HCT116 (cell line): ENCODE measurements around the gene IRGQ. TPM values are rescaled to one million over a fixed set of nuclear protein-coding genes. Genes with fewer than 3 reads are reported as not detected.

Source experiments
- ATAC-seq: fragments of 200-7000 bp; cut with Tn5 transposase; 2 replicates; pipeline ENCODE4 v1.9.1; 2020; ENCODE audit warnings: mild to moderate bottlenecking, moderate library complexity
- BruUV-seq: library from RNA; stranded (reverse); fragments of 400-500 nt; replicated peaks from 2 replicates; lab custom pipeline; 2021; lab: Mats Ljungman, UMichigan
- CTCF ChIA-PET: fragments of 300-600 bp; sonication (Branson Sonifier 250); formaldehyde crosslinking; loops from one replicate; lab custom pipeline; 2021; ENCODE audit warnings: antibody characterized with exemption; lab: Charles Lee
- POLR2A ChIA-PET: fragments of 300-600, 350-600 bp; sonication (Branson Sonifier 250); formaldehyde crosslinking; loops from one replicate; lab custom pipeline; 2021; ENCODE audit warnings: antibody characterized with exemption; lab: Charles Lee
- RAD21 ChIA-PET, 2 experiments: fragments of 300-600 bp; sonication (Branson Sonifier 250); formaldehyde crosslinking; loops; one replicate each; lab custom pipeline; 2023; ENCODE audit warnings: low total read pairs in 2 of 2; ENCODE audit not compliant: uncharacterized antibody in 2 of 2, unreplicated experiment in 2 of 2, low non-redundant PET in 1 of 2; lab: Charles Lee
- DNase-seq: peaks from one replicate; pipeline ENCODE4 v3.0.0-alpha.2; 2010; ENCODE audit warnings: low read depth, low spot score
- H2AFZ ChIP-seq: fragments of 200-600 bp; shearing (Covaris generic), sonication (generic); 2 replicates; pipeline ENCODE4 v1.6.1; 2017; ENCODE audit warnings: low read depth, mixed run types, mixed read lengths, antibody characterized with exemption, low read length; ENCODE audit not compliant: poor library complexity, severe bottlenecking
- H3K27ac ChIP-seq: 2 replicates; pipeline ENCODE4 v1.5.1; 2012; ENCODE audit warnings: low read depth, low read length
- H3K27me3 ChIP-seq: fragments of 200-600 bp; sonication (generic); 2 replicates; pipeline ENCODE4 v1.6.1; 2016; ENCODE audit warnings: mixed run types, low read length, mixed read lengths; ENCODE audit not compliant: insufficient read depth
- H3K36me3 ChIP-seq, 2 experiments: fragments of 200-500 bp in 1 of 2; fragments of 200-600 bp in 1 of 2; sonication (Bioruptor generic) in 1 of 2; sonication (generic) in 1 of 2; 2 replicates each; pipeline versions ENCODE4 v1.5.1 to v1.6.1; 2014 to 2016; ENCODE audit warnings: low read length in 2 of 2, inconsistent platforms in 1 of 2, mixed read lengths in 1 of 2, mixed run types in 1 of 2; ENCODE audit not compliant: insufficient read depth in 2 of 2, control insufficient read depth in 1 of 2
- H3K4me1 ChIP-seq, 2 experiments: fragments of 200-600 bp in 1 of 2; sonication (generic) in 1 of 2; 2 replicates each; pipeline versions ENCODE4 v1.5.1 to v1.6.1; 2012 to 2017; ENCODE audit warnings: low read length in 2 of 2, inconsistent platforms in 1 of 2, mild to moderate bottlenecking in 1 of 2, mixed read lengths in 1 of 2, mixed run types in 1 of 2, moderate library complexity in 1 of 2; ENCODE audit not compliant: insufficient read depth in 2 of 2, control insufficient read depth in 1 of 2
- H3K4me2 ChIP-seq: fragments of 200-600 bp; sonication (generic); 2 replicates; pipeline ENCODE4 v1.6.1; 2017; ENCODE audit warnings: mixed run types, low read length, mixed read lengths
- H3K4me3 ChIP-seq, 2 experiments: fragments of 200-600 bp in 1 of 2; sonication (generic) in 1 of 2; replicated peaks in 1 of 2; 2 replicates each; pipeline ENCODE4 v1.5.1; 2011 to 2016; ENCODE audit warnings: low read length in 2 of 2, control low read depth in 1 of 2, low read depth in 1 of 2, mild to moderate bottlenecking in 1 of 2, mixed read lengths in 1 of 2, mixed run types in 1 of 2
- H3K79me2 ChIP-seq: fragments of 200-600 bp; sonication (generic); 2 replicates; pipeline ENCODE4 v1.6.1; 2017; ENCODE audit warnings: mild to moderate bottlenecking, mixed run types, low read length, moderate library complexity, mixed read lengths; ENCODE audit not compliant: insufficient read depth
- H3K9ac ChIP-seq: fragments of 200-600 bp; sonication (generic); 2 replicates; pipeline ENCODE4 v1.6.1; 2016; ENCODE audit warnings: low read length, mixed read lengths
- H3K9me2 ChIP-seq: fragments of 200-600 bp; sonication (generic), shearing (Covaris generic); 2 replicates; pipeline ENCODE4 v1.6.1; 2017; ENCODE audit warnings: mixed run types, mild to moderate bottlenecking, moderate library complexity; ENCODE audit not compliant: insufficient read depth
- H3K9me3 ChIP-seq, 2 experiments: fragments of 200-500 bp in 1 of 2; fragments of 200-600 bp in 1 of 2; sonication (Bioruptor generic) in 1 of 2; sonication (generic) in 1 of 2; 2 replicates each; pipeline ENCODE4 v1.6.1; 2014 to 2017; ENCODE audit warnings: low read length in 2 of 2, mixed read lengths in 2 of 2, inconsistent platforms in 1 of 2, low read depth in 1 of 2, mild to moderate bottlenecking in 1 of 2, mixed run types in 1 of 2, moderate library complexity in 1 of 2; ENCODE audit not compliant: control insufficient read depth in 1 of 2, insufficient read depth in 1 of 2
- H4K20me1 ChIP-seq: fragments of 200-600 bp; sonication (generic), shearing (Covaris generic); 2 replicates; pipeline ENCODE4 v1.6.1; 2017; ENCODE audit warnings: mixed run types, mild to moderate bottlenecking, moderate library complexity; ENCODE audit not compliant: insufficient read depth
- ATF3 ChIP-seq: IDR thresholded peaks from 2 replicates; pipeline ENCODE4 v1.6.1; 2012
- CBX3 ChIP-seq: IDR thresholded peaks from 2 replicates; pipeline ENCODE4 v1.6.1; 2012; ENCODE audit warnings: low read depth
- CEBPB ChIP-seq: IDR thresholded peaks from 2 replicates; pipeline ENCODE4 v1.6.1; 2012; ENCODE audit warnings: low read depth
- CTCF ChIP-seq, 3 experiments: fragments of 200-600 bp in 1 of 3; sonication (generic) in 1 of 3; IDR thresholded peaks in 2 of 3; conservative IDR thresholded peaks in 1 of 3; 2 replicates each; pipeline ENCODE4 v1.5.1; 2012 to 2017; ENCODE audit warnings: low read depth in 2 of 3, low read length in 2 of 3, antibody characterized with exemption in 1 of 3, borderline replicate concordance in 1 of 3, control low read depth in 1 of 3, mild to moderate bottlenecking in 1 of 3, mixed read lengths in 1 of 3, mixed run types in 1 of 3, moderate library complexity in 1 of 3; ENCODE audit not compliant: insufficient read depth in 1 of 3
- EGR1 ChIP-seq: IDR thresholded peaks from 2 replicates; pipeline ENCODE4 v1.6.1; 2012; ENCODE audit warnings: low read depth
- ELF1 ChIP-seq: IDR thresholded peaks from 2 replicates; pipeline ENCODE4 v1.6.1; 2012; ENCODE audit warnings: low read depth, borderline replicate concordance
- EZH2 ChIP-seq: fragments of 200-600 bp; sonication (generic); IDR thresholded peaks from 2 replicates; pipeline ENCODE4 v1.6.1; 2017; ENCODE audit warnings: antibody characterized with exemption, mixed run types
- EZH2phosphoT487 ChIP-seq: fragments of 200-600 bp; IDR thresholded peaks from 2 replicates; pipeline ENCODE4 v1.6.1; 2018; ENCODE audit warnings: antibody characterized with exemption, borderline replicate concordance
- FOSL1 ChIP-seq: IDR thresholded peaks from 2 replicates; pipeline ENCODE4 v1.6.1; 2012; ENCODE audit warnings: low read depth
- JUND ChIP-seq: IDR thresholded peaks from 2 replicates; pipeline ENCODE4 v1.6.1; 2012
- POLR2A ChIP-seq: IDR thresholded peaks from 2 replicates; pipeline ENCODE4 v1.7.0; 2011; ENCODE audit warnings: borderline replicate concordance; ENCODE audit not compliant: insufficient read depth, insufficient read length; ENCODE audit errors: extremely low read depth
- POLR2AphosphoS5 ChIP-seq: IDR thresholded peaks from 2 replicates; pipeline ENCODE4 v1.6.1; 2011; ENCODE audit warnings: mild to moderate bottlenecking, low read depth, low read length, moderate library complexity
- RAD21 ChIP-seq: IDR thresholded peaks from 2 replicates; pipeline ENCODE4 v1.6.1; 2012; ENCODE audit warnings: low read depth, mild to moderate bottlenecking
- SIN3A ChIP-seq: IDR thresholded peaks from 2 replicates; pipeline ENCODE4 v1.6.1; 2012; ENCODE audit warnings: low read depth
- SRF ChIP-seq: IDR thresholded peaks from 2 replicates; pipeline ENCODE4 v1.6.1; 2012; ENCODE audit warnings: low read depth
- ZBTB33 ChIP-seq: IDR thresholded peaks from 2 replicates; pipeline ENCODE4 v1.6.1; 2011; ENCODE audit warnings: mild to moderate bottlenecking, low read length, moderate library complexity; ENCODE audit not compliant: insufficient replicate concordance; ENCODE audit errors: extremely low read depth
- ZNF274 ChIP-seq: fragments of 200-500 bp; sonication (Bioruptor generic); IDR thresholded peaks from 2 replicates; pipeline ENCODE4 v1.6.1; 2014; ENCODE audit warnings: mild to moderate bottlenecking, low read depth, low read length, inconsistent platforms
- intact Hi-C: fragments of 100-400 bp; cut with micrococcal nuclease; formaldehyde crosslinking; loops from 2 replicates; pipeline ENCODE4 v1.10.0; 2022
- total RNA-seq: library from RNA; stranded (reverse); gene quantifications from one replicate; pipeline ENCODE4 v1.2.1, GENCODE V29; 2021; ENCODE audit not compliant: unreplicated experiment

The IRGQ gene
- total RNA-seq, 1 experiment from 2014 or later = 14.6 TPM

GRCh38 chr19:43622070-43622469 is 26.1 kb upstream of the IRGQ start:
- no peak overlapping the region for H2AFZ ChIP-seq
- no peaks in the 10 kb centered on the region for H3K27me3 ChIP-seq
- POLR2A ChIA-PET = no interaction called here
- CTCF ChIA-PET = interaction anchor here (1.0 kb wide), 1 partner anchor 89 kb away, joined by 3 read pairs; the partner anchor contains the start of gene ZNF575
- ATAC-seq (no peak), DNase-seq (no peak)
- no peaks in the 10 kb centered on the region for H3K9me2 ChIP-seq
- H3K9me3 ChIP-seq = no peaks in the 10 kb centered on the region
- RAD21 ChIA-PET = no interaction called here
- no peak overlapping the region for H3K4me3 ChIP-seq
- no peak overlapping the region for H3K9ac ChIP-seq
- H3K79me2 ChIP-seq = peaks cover 20% of the 10 kb centered on the region
- TF ChIP-seq RAD21 (no peak), ATF3 (no peak), ZBTB33 (no peak), CTCF (IDR thresholded peaks at IDR 0.05 in 2 of 3, conservative IDR thresholded peaks at IDR 0.05 in 1 of 3; ENCODE audit: borderline replicate concordance in 1 of 3, insufficient read depth in 1 of 3, low read depth in 2 of 3, low read length in 2 of 3) (no peak), CEBPB (no peak), EZH2 (no peak), ELF1 (no peak), POLR2A (no peak), JUND (no peak), EZH2phosphoT487 (no peak), FOSL1 (no peak), ZNF274 (no peak), SRF (no peak), CBX3 (no peak), EGR1 (no peak), POLR2AphosphoS5 (no peak), SIN3A (no peak)
- no peaks in the 10 kb centered on the region for H3K36me3 ChIP-seq
- H3K27ac ChIP-seq = no peak overlapping the region
- H4K20me1 ChIP-seq = no peaks in the 10 kb centered on the region
- no peak overlapping the region for H3K4me2 ChIP-seq
- no TSS peak for BruUV-seq
- intact Hi-C loops = no loop called here
- peaks cover 19 to 39% of the 10 kb centered on the region in 2 experiments for H3K4me1 ChIP-seq
